Measurements from ENCODE around the gene HMGB1. TPM values are rescaled to one million over a fixed set of nuclear protein-coding genes. Genes with fewer than 3 reads are reported as not detected.

HMGB1 gene
- total and polyA plus RNA-seq, 8 donors: 29.5 to 479 (median 339) TPM

DNA sequence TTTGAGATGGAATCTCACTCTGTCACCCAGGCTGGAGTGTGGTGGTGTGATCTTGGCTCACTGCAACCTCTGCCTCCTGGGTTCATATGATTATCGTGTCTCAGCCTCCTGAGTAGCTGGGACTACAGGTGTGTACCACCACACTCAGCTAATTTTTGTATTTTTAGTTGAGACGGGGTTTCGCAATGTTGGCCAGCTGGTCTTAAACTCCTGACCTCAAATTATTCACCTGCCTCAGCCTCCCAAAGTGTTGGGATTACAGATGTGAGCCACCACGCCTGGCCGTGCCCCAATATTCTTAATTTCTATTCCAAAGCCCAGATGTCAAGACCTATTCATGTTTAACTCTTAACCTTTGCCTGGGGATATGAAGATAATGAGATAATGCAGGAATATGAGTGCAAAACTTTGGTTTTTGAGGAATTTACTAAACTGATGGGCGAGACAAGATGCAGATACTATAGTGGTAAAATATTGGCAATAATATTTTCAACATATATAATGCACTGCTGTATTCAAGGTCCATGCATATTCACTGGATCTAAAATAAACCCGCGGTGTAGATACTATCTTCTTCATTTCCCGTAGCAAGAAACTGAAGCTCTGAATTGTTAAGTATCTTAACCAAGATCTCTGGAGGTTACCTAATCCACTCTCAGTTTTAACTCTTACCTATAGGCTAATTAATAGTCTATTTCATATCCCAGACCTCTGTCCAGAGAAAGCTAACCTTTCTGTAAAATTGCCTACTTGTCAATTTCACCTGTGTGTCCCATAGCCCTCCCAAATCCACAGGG is 43.7 kb upstream of the HMGB1 start:
- intact Hi-C loops (cut with DNase I; ENCODE audit: low total_unique reads): no loop called here
- WGBS, 5 donors: 89 to 93% (median 90%) methylated on average over 9 of the region's 9 CpGs
- TF ChIP-seq POLR2A (IDR thresholded peaks at IDR 0.05) (no peak), POLR2AphosphoS5 (IDR thresholded peaks at IDR 0.05) (no peak), EP300 (IDR thresholded peaks at IDR 0.05) (no peak)
- TF ChIP-seq, protein P1, sequence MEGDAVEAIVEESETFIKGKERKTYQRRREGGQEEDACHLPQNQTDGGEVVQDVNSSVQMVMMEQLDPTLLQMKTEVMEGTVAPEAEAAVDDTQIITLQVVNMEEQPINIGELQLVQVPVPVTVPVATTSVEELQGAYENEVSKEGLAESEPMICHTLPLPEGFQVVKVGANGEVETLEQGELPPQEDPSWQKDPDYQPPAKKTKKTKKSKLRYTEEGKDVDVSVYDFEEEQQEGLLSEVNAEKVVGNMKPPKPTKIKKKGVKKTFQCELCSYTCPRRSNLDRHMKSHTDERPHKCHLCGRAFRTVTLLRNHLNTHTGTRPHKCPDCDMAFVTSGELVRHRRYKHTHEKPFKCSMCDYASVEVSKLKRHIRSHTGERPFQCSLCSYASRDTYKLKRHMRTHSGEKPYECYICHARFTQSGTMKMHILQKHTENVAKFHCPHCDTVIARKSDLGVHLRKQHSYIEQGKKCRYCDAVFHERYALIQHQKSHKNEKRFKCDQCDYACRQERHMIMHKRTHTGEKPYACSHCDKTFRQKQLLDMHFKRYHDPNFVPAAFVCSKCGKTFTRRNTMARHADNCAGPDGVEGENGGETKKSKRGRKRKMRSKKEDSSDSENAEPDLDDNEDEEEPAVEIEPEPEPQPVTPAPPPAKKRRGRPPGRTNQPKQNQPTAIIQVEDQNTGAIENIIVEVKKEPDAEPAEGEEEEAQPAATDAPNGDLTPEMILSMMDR (IDR thresholded peaks at IDR 0.05): no peak
- H3K27ac ChIP-seq: no peak overlapping the region
- H3K27me3 ChIP-seq: no peaks in the 10 kb centered on the region
- DNase-seq: no peak
- H3K4me1 ChIP-seq: no peaks in the 10 kb centered on the region
- H3K36me3 ChIP-seq: no peaks in the 10 kb centered on the region
- H3K9me3 ChIP-seq: no peaks in the 10 kb centered on the region
- no peak overlapping the region for H3K4me3 ChIP-seq

DNA sequence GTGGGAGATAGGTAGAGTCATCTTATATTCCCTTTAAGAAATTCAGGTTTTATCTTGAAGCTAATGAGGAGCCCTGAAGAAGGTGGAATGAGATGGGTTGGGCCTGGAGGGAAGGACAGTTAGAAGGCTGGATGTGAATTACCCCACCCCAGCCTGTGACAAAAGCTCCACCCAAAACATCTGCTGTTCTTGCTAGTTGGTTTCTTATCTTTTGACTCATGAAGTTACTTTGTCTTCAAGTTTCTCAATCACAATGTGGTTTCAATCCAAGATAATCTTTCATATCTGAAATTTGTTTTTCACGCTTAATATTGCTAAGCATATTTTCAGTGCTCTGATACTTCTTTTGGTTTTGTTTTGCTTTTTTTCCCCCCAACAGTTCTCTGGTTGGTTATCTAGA is 38.3 kb upstream of the HMGB1 start:
- DNase-seq: no peak
- Histone ChIP-seq H3K27me3 (no peaks in the 10 kb centered on the region), H3K4me3 (no peak overlapping the region), H3K4me1 (no peaks in the 10 kb centered on the region), H3K36me3 (no peaks in the 10 kb centered on the region), H3K27ac (no peak overlapping the region), H3K9me3 (no peaks in the 10 kb centered on the region)
- TF ChIP-seq POLR2A (IDR thresholded peaks at IDR 0.05): no peak
- no peak for TF ChIP-seq POLR2AphosphoS5 (IDR thresholded peaks at IDR 0.05)
- TF ChIP-seq EP300 (IDR thresholded peaks at IDR 0.05): no peak
- TF ChIP-seq, protein P1 (IDR thresholded peaks at IDR 0.05): no peak
- WGBS, 5 donors: 47 to 67% (median 58%) methylated on average over 1 of the region's 1 CpG
- intact Hi-C loops (cut with DNase I; ENCODE audit: low total_unique reads): no loop called here

DNA sequence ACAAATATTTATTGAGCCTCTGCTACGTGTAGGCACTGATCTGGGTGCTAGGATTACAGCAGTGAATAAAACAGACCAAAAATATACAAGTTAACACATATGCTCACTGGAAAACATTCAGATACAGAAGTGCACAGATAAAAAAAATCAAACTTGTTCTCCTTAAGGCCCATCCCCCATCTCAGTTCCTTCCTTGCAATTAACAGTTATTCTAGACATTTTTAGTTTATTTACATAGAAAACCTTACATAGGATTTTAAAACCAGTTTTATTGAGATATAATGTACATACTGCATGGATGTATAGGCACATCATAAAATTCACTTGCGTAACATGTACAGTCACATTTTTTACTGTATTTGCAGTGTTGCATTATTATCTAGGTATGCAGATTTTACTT is 36.5 kb upstream of the HMGB1 start:
- Histone ChIP-seq H3K36me3 (no peaks in the 10 kb centered on the region), H3K9me3 (no peaks in the 10 kb centered on the region), H3K27me3 (no peaks in the 10 kb centered on the region), H3K4me3 (no peak overlapping the region), H3K4me1 (no peaks in the 10 kb centered on the region), H3K27ac (no peak overlapping the region)
- 68 to 80% (median 72%) methylated on average over 2 of the region's 2 CpGs for WGBS, 5 donors
- intact Hi-C loops (cut with DNase I; ENCODE audit: low total_unique reads): no loop called here
- no peak for TF ChIP-seq EP300 (IDR thresholded peaks at IDR 0.05)
- TF ChIP-seq POLR2A (IDR thresholded peaks at IDR 0.05): no peak
- TF ChIP-seq, protein P1 (IDR thresholded peaks at IDR 0.05): no peak
- TF ChIP-seq POLR2AphosphoS5 (IDR thresholded peaks at IDR 0.05): no peak
- no peak for DNase-seq

DNA sequence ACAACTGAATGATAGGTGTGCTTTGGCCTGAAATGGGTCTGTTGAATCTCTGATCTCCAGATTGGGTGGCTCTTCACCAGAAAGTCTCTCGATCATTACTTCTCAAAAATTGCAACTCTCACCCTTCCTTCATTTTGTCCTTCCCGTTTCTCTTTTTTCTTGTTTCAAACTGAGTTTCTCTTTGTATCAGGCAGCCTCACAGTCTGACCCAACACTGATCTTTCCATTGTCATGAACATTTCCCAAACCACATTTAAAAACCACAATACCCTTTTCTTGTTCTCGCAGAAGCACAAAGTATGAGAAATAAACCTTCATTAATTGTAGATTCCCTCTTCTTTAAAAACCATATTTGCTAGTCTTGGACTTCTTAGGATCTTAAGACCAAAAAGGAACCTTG is 33.6 kb upstream of the HMGB1 start:
- H3K27ac ChIP-seq: no peak overlapping the region
- no peak for TF ChIP-seq EP300 (IDR thresholded peaks at IDR 0.05)
- TF ChIP-seq, protein P1 (IDR thresholded peaks at IDR 0.05): no peak
- no peak for TF ChIP-seq POLR2AphosphoS5 (IDR thresholded peaks at IDR 0.05)
- no peak for TF ChIP-seq POLR2A (IDR thresholded peaks at IDR 0.05)
- H3K4me3 ChIP-seq: no peak overlapping the region
- 75 to 93% (median 85%) methylated on average over 3 of the region's 3 CpGs for WGBS, 5 donors
- no peaks in the 10 kb centered on the region for H3K27me3 ChIP-seq
- no peaks in the 10 kb centered on the region for H3K4me1 ChIP-seq
- H3K9me3 ChIP-seq: no peaks in the 10 kb centered on the region
- no peaks in the 10 kb centered on the region for H3K36me3 ChIP-seq
- intact Hi-C loops (cut with DNase I; ENCODE audit: low total_unique reads): no loop called here
- no peak for DNase-seq

Measured in stomach (tissue), 9 donors.